OCI-LY1 (cell line): Measurements from ENCODE around the gene ARG1.

Experiments
- H2AFZ ChIP-seq: fragments of 200-600 bp; sonication (generic), shearing (Covaris generic); 2 replicates; pipeline ENCODE4 v1.6.0; 2014; ENCODE audit warnings: antibody characterized with exemption, mild to moderate bottlenecking, low read length
- H3F3A ChIP-seq: fragments of 200-600 bp; sonication (generic), shearing (Covaris generic); 2 replicates; pipeline ENCODE4 v1.6.0; 2014; ENCODE audit warnings: mild to moderate bottlenecking, antibody characterized with exemption, low read length, moderate library complexity; ENCODE audit not compliant: insufficient read depth
- H3K27ac ChIP-seq: fragments of 200-600 bp; sonication (generic); 2 replicates; pipeline ENCODE4 v1.5.1; 2014; ENCODE audit warnings: low read length, mixed run types, mild to moderate bottlenecking, low read depth; ENCODE audit not compliant: poor library complexity, severe bottlenecking
- H3K27me3 ChIP-seq: fragments of 200-600 bp; sonication (generic); 2 replicates; pipeline ENCODE4 v1.6.0; 2014; ENCODE audit warnings: antibody characterized with exemption, mild to moderate bottlenecking, low read length, moderate library complexity; ENCODE audit not compliant: insufficient read depth
- H3K36me3 ChIP-seq: fragments of 200-600 bp; sonication (generic); 2 replicates; pipeline ENCODE4 v1.6.1; 2014; ENCODE audit warnings: mild to moderate bottlenecking, antibody characterized with exemption, low read length, moderate library complexity, mixed read lengths; ENCODE audit not compliant: insufficient read depth
- H3K4me1 ChIP-seq: fragments of 200-600 bp; sonication (generic); 2 replicates; pipeline ENCODE4 v1.5.1; 2014; ENCODE audit warnings: mild to moderate bottlenecking, low read length, moderate library complexity; ENCODE audit not compliant: insufficient read depth, severe bottlenecking
- H3K4me2 ChIP-seq: fragments of 200-600 bp; sonication (generic), shearing (Covaris generic); 2 replicates; pipeline ENCODE4 v1.6.1; 2014; ENCODE audit warnings: low read length
- H3K4me3 ChIP-seq: fragments of 200-600 bp; sonication (generic); 2 replicates; pipeline ENCODE4 v1.5.1; 2014; ENCODE audit warnings: low read length, low read depth, mild to moderate bottlenecking, mixed read lengths; ENCODE audit not compliant: poor library complexity, severe bottlenecking
- H3K79me2 ChIP-seq: fragments of 200-600 bp; shearing (Covaris generic); 2 replicates; pipeline ENCODE4 v1.6.1; 2016; ENCODE audit warnings: mixed run types, low read length, mixed read lengths; ENCODE audit not compliant: insufficient read depth
- H3K9ac ChIP-seq: fragments of 200-600 bp; sonication (generic), shearing (Covaris generic); 2 replicates; pipeline ENCODE4 v1.6.1; 2014; ENCODE audit warnings: mild to moderate bottlenecking, low read length, mixed read lengths
- H3K9me2 ChIP-seq: fragments of 200-600 bp; sonication (generic), shearing (Covaris generic); 2 replicates; pipeline ENCODE4 v1.6.1; 2014; ENCODE audit warnings: low read depth, mild to moderate bottlenecking, low read length, mixed read lengths
- H3K9me3 ChIP-seq: fragments of 200-600 bp; shearing (Covaris generic); 2 replicates; pipeline ENCODE4 v1.6.1; 2014; ENCODE audit warnings: low read length, mixed read lengths
- H4K20me1 ChIP-seq: fragments of 200-600 bp; sonication (generic), shearing (Covaris generic); 2 replicates; pipeline ENCODE4 v1.6.0; 2016; ENCODE audit warnings: mild to moderate bottlenecking, low read length; ENCODE audit not compliant: insufficient read depth
- CTCF ChIP-seq: fragments of 200-600 bp; sonication (generic), shearing (Covaris generic); IDR thresholded peaks from 2 replicates; pipeline ENCODE4 v1.5.1; 2017; ENCODE audit warnings: mild to moderate bottlenecking, antibody characterized with exemption, low read length, moderate library complexity, mixed read lengths
- EZH2 ChIP-seq: fragments of 200-600 bp; sonication (generic), shearing (Covaris generic); IDR thresholded peaks from 2 replicates; pipeline ENCODE4 v1.8.0; 2017; ENCODE audit warnings: borderline replicate concordance, mixed run types, mild to moderate bottlenecking, antibody characterized with exemption, low read length, moderate library complexity, mixed read lengths

Gene ARG1

GRCh38 chr6:131581523-131581922, 8.5 kb downstream of the ARG1 start:
- Histone ChIP-seq H3K27ac (no peak overlapping the region), H3K36me3 (peaks cover 39% of the 10 kb centered on the region)

GRCh38 chr6:131586543-131586942, 13.5 kb downstream of the ARG1 start:
- Histone ChIP-seq H3K9me3 (no peaks in the 10 kb centered on the region), H3K4me2 (no peak overlapping the region), H2AFZ (no peak overlapping the region), H3F3A (no peaks in the 10 kb centered on the region), H3K36me3 (peaks cover 75% of the 10 kb centered on the region), H3K9me2 (no peaks in the 10 kb centered on the region), H3K27me3 (no peaks in the 10 kb centered on the region), H3K4me1 (no peaks in the 10 kb centered on the region), H3K4me3 (no peak overlapping the region), H3K9ac (no peak overlapping the region), H3K79me2 (no peaks in the 10 kb centered on the region), H4K20me1 (no peaks in the 10 kb centered on the region), H3K27ac (no peak overlapping the region)
- TF ChIP-seq EZH2 (no peak), CTCF (no peak)

More at GRCh38 chr6:131581523-131581922, 8.5 kb downstream of the ARG1 start:
- Histone ChIP-seq H3K9me2 (no peaks in the 10 kb centered on the region), H3K4me1 (no peaks in the 10 kb centered on the region), H3K4me2 (no peak overlapping the region), H3K9me3 (no peaks in the 10 kb centered on the region), H4K20me1 (no peaks in the 10 kb centered on the region), H2AFZ (no peak overlapping the region), H3K27me3 (no peaks in the 10 kb centered on the region), H3F3A (no peaks in the 10 kb centered on the region), H3K79me2 (no peaks in the 10 kb centered on the region), H3K9ac (no peak overlapping the region), H3K4me3 (no peak overlapping the region)
- TF ChIP-seq EZH2 (no peak), CTCF (no peak)

- H3K4me1 ChIP-seq = no peaks in the 10 kb centered on the region
- H3K79me2 ChIP-seq = no peaks in the 10 kb centered on the region
- no peak overlapping the region for H2AFZ ChIP-seq
- peaks cover 82% of the 10 kb centered on the region for H3K36me3 ChIP-seq
- H3K9me3 ChIP-seq = no peaks in the 10 kb centered on the region
- no peaks in the 10 kb centered on the region for H3F3A ChIP-seq
- no peak overlapping the region for H3K27ac ChIP-seq
- H3K9ac ChIP-seq = no peak overlapping the region
- TF ChIP-seq CTCF (no peak), EZH2 (no peak)
- H3K9me2 ChIP-seq = no peaks in the 10 kb centered on the region
- H4K20me1 ChIP-seq = no peaks in the 10 kb centered on the region
- no peaks in the 10 kb centered on the region for H3K27me3 ChIP-seq
- H3K4me2 ChIP-seq = no peak overlapping the region
- H3K4me3 ChIP-seq = no peak overlapping the region
Measured at GRCh38 chr6:131587909-131588308, 14.9 kb downstream of the ARG1 start.
